Suprapubic skin (tissue), 3 donors: ENCODE data around the gene MEIKIN.

Source experiments
- POLR2A ChIP-seq, 2 donors: fragments of 450-650 bp; IDR thresholded peaks; one replicate each; pipeline ENCODE4 v1.6.1; 2017; ENCODE audit warnings: antibody characterized with exemption in 2 of 2, mild to moderate bottlenecking in 2 of 2, moderate library complexity in 2 of 2
- TF ChIP-seq, protein P1 (sequence below), 2 donors: fragments of 200-600 bp in 1 of 2; fragments of 450-650 bp in 1 of 2; sonication (generic) in 1 of 2; IDR thresholded peaks; one replicate each; pipeline ENCODE4 v1.5.1; 2016 to 2019; ENCODE audit warnings: antibody characterized with exemption in 2 of 2, mild to moderate bottlenecking in 1 of 2, moderate library complexity in 1 of 2

DNA sequence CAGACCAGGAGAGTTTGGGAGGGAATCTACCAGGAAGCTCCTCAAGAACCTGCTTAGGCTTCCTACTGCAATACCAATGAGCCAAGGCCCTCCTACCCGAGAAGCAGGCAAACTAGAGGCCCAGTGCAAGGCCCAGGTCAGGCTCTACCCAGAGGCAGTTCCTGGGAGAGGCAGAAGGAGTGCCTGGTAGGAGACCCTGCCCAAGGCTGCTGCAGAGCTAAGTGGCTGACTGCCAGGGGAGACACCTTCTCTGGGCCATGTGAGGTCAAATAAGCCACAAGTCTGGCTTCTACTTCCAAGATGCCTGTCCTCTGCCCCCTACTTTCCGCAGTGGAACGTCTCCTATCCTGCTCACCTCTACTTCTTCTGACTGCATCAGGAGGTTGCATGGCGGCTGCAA lies 48.2 kb upstream of the MEIKIN start:
- TF ChIP-seq POLR2A (IDR thresholded peaks at IDR 0.05), result no peak
- TF ChIP-seq, protein P1, sequence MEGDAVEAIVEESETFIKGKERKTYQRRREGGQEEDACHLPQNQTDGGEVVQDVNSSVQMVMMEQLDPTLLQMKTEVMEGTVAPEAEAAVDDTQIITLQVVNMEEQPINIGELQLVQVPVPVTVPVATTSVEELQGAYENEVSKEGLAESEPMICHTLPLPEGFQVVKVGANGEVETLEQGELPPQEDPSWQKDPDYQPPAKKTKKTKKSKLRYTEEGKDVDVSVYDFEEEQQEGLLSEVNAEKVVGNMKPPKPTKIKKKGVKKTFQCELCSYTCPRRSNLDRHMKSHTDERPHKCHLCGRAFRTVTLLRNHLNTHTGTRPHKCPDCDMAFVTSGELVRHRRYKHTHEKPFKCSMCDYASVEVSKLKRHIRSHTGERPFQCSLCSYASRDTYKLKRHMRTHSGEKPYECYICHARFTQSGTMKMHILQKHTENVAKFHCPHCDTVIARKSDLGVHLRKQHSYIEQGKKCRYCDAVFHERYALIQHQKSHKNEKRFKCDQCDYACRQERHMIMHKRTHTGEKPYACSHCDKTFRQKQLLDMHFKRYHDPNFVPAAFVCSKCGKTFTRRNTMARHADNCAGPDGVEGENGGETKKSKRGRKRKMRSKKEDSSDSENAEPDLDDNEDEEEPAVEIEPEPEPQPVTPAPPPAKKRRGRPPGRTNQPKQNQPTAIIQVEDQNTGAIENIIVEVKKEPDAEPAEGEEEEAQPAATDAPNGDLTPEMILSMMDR (IDR thresholded peaks at IDR 0.05), result no peak
